Stomach (tissue), 9 donors: ENCODE measurements around the gene ARID4B. TPM values are rescaled to one million over a fixed set of nuclear protein-coding genes. Genes with fewer than 3 reads are reported as not detected.

Experiments used
- DNase-seq, 2 donors: peaks; one replicate each; pipeline versions ENCODE4 v3.0.0 to v3.0.0-alpha.2; 2013 to 2019
- H3K27ac ChIP-seq, 5 donors: fragments of 200-600 bp in 4 of 5; sonication (generic) in 4 of 5; one replicate each; pipeline ENCODE4 v1.5.1; 2013 to 2019; ENCODE audit warnings: mild to moderate bottlenecking in 1 of 5, moderate library complexity in 1 of 5
- H3K27me3 ChIP-seq, 3 donors: fragments of 200-600 bp; sonication (generic); one replicate each; pipeline ENCODE4 v1.5.1; 2017 to 2019; ENCODE audit warnings: mixed run types in 1 of 3
- H3K36me3 ChIP-seq, 4 donors: fragments of 200-600 bp; sonication (generic); 1 replicate in 3 of 4; 2 replicates in 1 of 4; pipeline ENCODE4 v1.5.1; 2016 to 2019
- H3K4me1 ChIP-seq, 4 donors: fragments of 200-600 bp; sonication (generic); one replicate each; pipeline ENCODE4 v1.5.1; 2016 to 2019
- H3K4me3 ChIP-seq, 4 donors: fragments of 200-600 bp; sonication (generic) in 3 of 4; one replicate each; pipeline ENCODE4 v1.5.1; 2016 to 2019; ENCODE audit warnings: mild to moderate bottlenecking in 1 of 4
- H3K9me3 ChIP-seq, 4 donors: fragments of 200-600 bp; sonication (generic); one replicate each; pipeline ENCODE4 v1.5.1; 2016 to 2019
- CTCF ChIP-seq, 7 experiments: fragments of 450-650 bp in 4 of 7; fragments of 200-600 bp in 3 of 7; sonication (generic) in 3 of 7; IDR thresholded peaks; one replicate each; pipeline ENCODE4 v1.5.1; 2016 to 2019; ENCODE audit warnings: antibody characterized with exemption in 7 of 7, control low read depth in 2 of 7, mild to moderate bottlenecking in 1 of 7
- EP300 ChIP-seq: sonication (generic); formaldehyde crosslinking; IDR thresholded peaks from one replicate; pipeline ENCODE4 v1.6.1; 2017; ENCODE audit warnings: antibody characterized with exemption
- POLR2A ChIP-seq, 4 donors: fragments of 450-650 bp; IDR thresholded peaks; one replicate each; pipeline ENCODE4 v1.6.1; 2016; ENCODE audit warnings: antibody characterized with exemption in 4 of 4, control low read depth in 2 of 4, mild to moderate bottlenecking in 1 of 4, moderate library complexity in 1 of 4
- POLR2AphosphoS5 ChIP-seq, 3 donors: sonication (generic); formaldehyde crosslinking; IDR thresholded peaks; one replicate each; pipeline ENCODE4 v1.6.1; 2016; ENCODE audit warnings: antibody characterized with exemption in 3 of 3
- WGBS, 5 donors: extraction: QIAGEN DNeasy Blood & Tissue Kit in 3 of 5; methylation state at CpG; one replicate each; pipeline versions ENCODE4 v1.1.5 to v1.1.7; 2013 to 2018; 5-methylcytosine and 5-hydroxymethylcytosine counted together
- intact Hi-C: fragments of 100-400 bp; cut with DNase I; formaldehyde crosslinking; loops from one replicate; pipeline ENCODE4 v1.15.1; 2023; ENCODE audit warnings: low total_unique reads
- polyA plus RNA-seq, 3 donors: library from polyadenylated mRNA; stranded (reverse); fragments of 200-250 nt; gene quantifications; one replicate each; pipeline ENCODE4 v1.2.3, GENCODE V29; 2013
- total RNA-seq, 5 donors: library from RNA; depleted of rRNA; stranded (reverse); fragments of >200 nt; gene quantifications; one replicate each; pipeline versions ENCODE4 v1.1.0 to v1.2.3, GENCODE V29; 2014 to 2016
- donor health status: healthy with polysubstance abuse.
- donor health status: Bipolar disorder and iron deficiency.
- donor health status: healthy.

The ARID4B gene
- total and polyA plus RNA-seq, 8 donors = 9.5 to 102 (median 30.5) TPM

GRCh38 chr1:235326719-235327558, 1.0 kb downstream of the ARID4B start:
- H3K36me3 ChIP-seq = peaks cover 0 to 6% (median 0%) of the 10 kb centered on the region in 4 donors
- peak; percentile 34 to 78 for DNase-seq
- H3K4me1 ChIP-seq = peaks cover 53 to 76% (median 68%) of the 10 kb centered on the region in 4 donors
- peak overlapping the region; percentile 87 to 95 (median 92) for H3K4me3 ChIP-seq
- H3K9me3 ChIP-seq = no peaks in the 10 kb centered on the region
- 0% methylated on average over 24 to 78 of the region's 78 CpGs for WGBS, 5 donors
- intact Hi-C loops = no loop called here
- peak overlapping the region; percentile 93 to 99 (median 98) for H3K27ac ChIP-seq
- TF ChIP-seq EP300 (no peak), CTCF (IDR thresholded peaks at IDR 0.05) (no peak), POLR2AphosphoS5 (IDR thresholded peaks at IDR 0.05) (no peak), POLR2A (IDR thresholded peaks at IDR 0.05) (no peak)
- no peaks in the 10 kb centered on the region for H3K27me3 ChIP-seq

DNA sequence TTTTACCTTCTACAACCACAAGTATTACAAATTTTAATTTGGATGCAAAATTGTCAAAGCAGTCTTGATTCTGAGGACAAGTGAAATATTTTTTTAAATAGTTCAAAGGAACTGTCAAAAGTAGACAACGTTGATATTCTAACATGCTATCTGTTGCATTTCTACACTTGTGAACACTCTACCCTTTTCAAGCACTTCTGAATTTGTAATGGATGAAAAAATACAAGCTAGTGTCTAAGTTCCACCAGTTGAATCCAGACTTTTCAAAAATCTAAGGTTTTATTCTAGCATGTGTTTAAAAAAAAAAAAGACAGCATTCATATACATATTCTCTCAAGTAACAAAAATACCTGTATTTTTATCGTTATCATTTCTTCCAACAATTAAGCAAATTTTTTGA, 2.1 kb downstream of the ARID4B start:
- peak overlapping the region in 3 of 5 donors; percentile 97 to 99 (median 99) for H3K27ac ChIP-seq
- WGBS, 5 donors = 10 to 18% (median 14%) methylated on average over 2 of the region's 2 CpGs

DNA sequence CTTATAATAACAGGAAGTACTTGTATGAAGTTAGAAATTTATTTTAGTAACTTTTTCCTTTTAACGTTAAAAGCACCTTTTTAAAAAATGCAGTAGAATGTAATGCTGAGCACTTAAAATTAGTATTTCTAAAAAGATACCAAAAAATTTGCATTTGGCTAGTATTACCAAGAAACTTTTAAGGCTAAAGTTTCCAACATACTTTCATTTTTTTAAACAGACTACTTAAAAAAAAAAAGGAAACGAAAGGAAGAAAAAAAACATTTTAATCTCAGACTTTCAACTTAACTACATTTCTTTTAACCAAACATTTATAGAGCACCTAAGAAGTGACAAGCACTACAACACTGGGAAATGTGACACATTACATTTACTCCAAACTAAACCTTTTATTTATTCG, 2.8 kb downstream of the ARID4B start:
- intact Hi-C loops = no loop called here
- Histone ChIP-seq H3K4me3 (peak overlapping the region in 3 of 4 donors; percentile 87 to 95 (median 93)), H3K4me1 (peaks cover 36 to 75% (median 60%) of the 10 kb centered on the region in 4 donors), H3K27ac (peak overlapping the region in 1 of 5 donors; percentile 97), H3K27me3 (no peaks in the 10 kb centered on the region), H3K36me3 (peaks cover 0 to 16% (median 4%) of the 10 kb centered on the region in 4 donors), H3K9me3 (no peaks in the 10 kb centered on the region)
- 6 to 11% (median 7%) methylated on average over 3 of the region's 3 CpGs for WGBS, 5 donors
- no peak for DNase-seq
- TF ChIP-seq POLR2A (IDR thresholded peaks at IDR 0.05) (no peak), CTCF (IDR thresholded peaks at IDR 0.05) (no peak), POLR2AphosphoS5 (IDR thresholded peaks at IDR 0.05) (no peak), EP300 (no peak)

More for the DNA sequence above, 2.1 kb downstream of the ARID4B start:
- Histone ChIP-seq H3K4me1 (peaks cover 43 to 76% (median 63%) of the 10 kb centered on the region in 4 donors), H3K9me3 (no peaks in the 10 kb centered on the region), H3K27me3 (no peaks in the 10 kb centered on the region), H3K4me3 (peak overlapping the region; percentile 87 to 95 (median 92)), H3K36me3 (peaks cover 0 to 8% (median under 1%) of the 10 kb centered on the region in 4 donors)
- no peak for DNase-seq
- intact Hi-C loops = no loop called here
- TF ChIP-seq POLR2A (IDR thresholded peaks at IDR 0.05) (no peak), POLR2AphosphoS5 (IDR thresholded peaks at IDR 0.05) (no peak), CTCF (IDR thresholded peaks at IDR 0.05) (no peak), EP300 (no peak)

DNA sequence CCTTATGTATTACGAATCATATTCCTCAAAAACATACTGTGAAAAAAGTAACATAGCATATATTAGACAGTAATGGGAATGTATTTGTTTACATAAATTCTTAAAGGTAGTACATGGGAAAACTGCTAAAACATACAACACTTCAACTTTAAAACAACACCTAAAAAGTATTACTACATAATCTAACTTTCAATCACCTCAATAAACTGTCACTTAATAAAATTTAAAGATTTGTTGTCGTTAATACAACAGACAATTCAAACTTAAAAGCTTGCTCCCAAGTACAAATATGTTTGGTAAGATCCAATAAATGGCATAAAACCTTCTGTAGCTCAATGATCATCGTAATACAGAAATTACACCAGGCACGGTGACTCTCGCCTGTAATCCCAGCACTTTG, 3.7 kb downstream of the ARID4B start:
- TF ChIP-seq EP300 (no peak), POLR2A (IDR thresholded peaks at IDR 0.05) (no peak), POLR2AphosphoS5 (IDR thresholded peaks at IDR 0.05) (no peak), CTCF (IDR thresholded peaks at IDR 0.05) (no peak)
- Histone ChIP-seq H3K4me3 (no peak overlapping the region), H3K27ac (no peak overlapping the region), H3K27me3 (no peaks in the 10 kb centered on the region), H3K9me3 (no peaks in the 10 kb centered on the region), H3K4me1 (peaks cover 29 to 74% (median 57%) of the 10 kb centered on the region in 4 donors), H3K36me3 (peaks cover 0 to 24% (median 13%) of the 10 kb centered on the region in 4 donors)
- DNase-seq = no peak
- 82 to 92% (median 90%) methylated on average over 5 of the region's 5 CpGs for WGBS, 5 donors
- intact Hi-C loops = no loop called here
